OCI-M2 (cell line): ENCODE results near the gene CPNE1.

Experiments used
- DNase-seq: peaks from one replicate; lab custom pipeline; 2025; ENCODE audit not compliant: unreplicated experiment; lab: John Stamatoyannopoulos, UW

CPNE1 gene

GRCh38 chr20:35600993-35601973, 63.4 kb downstream of the CPNE1 start:
- no peak for DNase-seq

DNA sequence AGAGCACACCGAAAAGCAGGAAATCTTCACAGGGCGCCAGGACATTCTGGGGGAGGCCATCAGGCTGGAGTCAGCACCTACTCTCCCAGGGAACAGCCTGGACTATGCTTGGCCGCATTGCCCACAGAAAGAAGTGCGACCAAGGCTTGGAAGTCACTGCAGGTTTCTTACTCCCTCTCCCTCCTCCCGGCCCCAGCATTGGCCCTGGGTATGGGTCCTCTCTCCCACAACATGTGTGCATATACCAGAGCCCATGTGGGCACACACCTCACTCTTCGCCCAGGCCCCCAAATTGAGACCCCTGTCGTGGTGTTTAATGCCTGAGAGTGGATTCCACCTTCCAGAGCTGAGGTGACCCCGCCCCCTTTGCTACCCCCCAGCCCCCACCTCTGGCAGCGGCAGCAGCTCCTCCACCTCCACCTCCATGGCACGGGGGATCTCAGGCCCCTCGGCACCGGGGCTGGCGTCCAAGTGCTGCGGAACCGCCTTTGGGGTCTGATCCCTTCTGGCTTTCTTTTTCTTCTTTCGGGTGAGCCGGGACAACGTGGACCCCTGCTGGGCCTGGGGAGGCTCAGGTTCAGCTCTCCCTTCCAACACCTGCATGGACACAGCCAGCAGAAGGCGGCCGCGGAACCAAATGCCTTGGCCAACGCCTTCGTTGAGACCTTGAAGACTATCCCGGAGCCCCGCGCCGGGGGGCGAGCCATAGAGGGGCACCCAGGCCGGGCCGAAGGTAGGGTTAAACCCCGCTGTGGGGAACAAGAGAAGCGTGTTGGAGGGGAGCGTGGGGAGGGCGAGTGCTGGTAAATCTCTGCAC, 64.3 kb downstream of the CPNE1 start:
- DNase-seq: no peak

- no peak for DNase-seq
Measured at GRCh38 chr20:35599776-35600120, 65.0 kb downstream of the CPNE1 start.

- DNase-seq: no peak
Measured at GRCh38 chr20:35598899-35599775, 65.6 kb downstream of the CPNE1 start.

- DNase-seq: no peak
Measured at GRCh38 chr20:35598476-35598875, 66.2 kb downstream of the CPNE1 start.

- no peak for DNase-seq
Measured at GRCh38 chr20:35597186-35597585, 67.5 kb downstream of the CPNE1 start.

- DNase-seq: no peak
Measured at GRCh38 chr20:35595901-35596300, 68.8 kb downstream of the CPNE1 start.

DNA sequence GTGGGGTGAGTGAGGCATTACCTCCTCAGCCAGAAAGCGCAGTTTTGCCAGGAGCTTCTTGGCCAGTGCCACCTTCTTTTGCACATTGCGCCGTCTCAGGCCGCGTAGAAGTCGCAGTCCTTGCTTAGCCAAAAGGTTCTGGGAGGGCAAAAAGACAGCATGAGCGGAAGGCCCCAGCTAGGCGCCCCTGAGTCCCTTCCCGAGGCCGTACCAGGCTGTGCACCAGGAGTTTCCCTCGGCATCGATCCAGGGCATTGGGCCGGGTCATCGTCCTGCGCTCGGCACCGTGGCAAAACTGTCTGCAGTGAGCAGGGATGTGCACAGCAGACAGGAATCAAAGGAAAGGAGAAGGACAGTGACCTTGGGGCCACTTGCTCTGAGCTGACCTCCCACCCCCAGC, 69.2 kb downstream of the CPNE1 start:
- DNase-seq: no peak

DNA sequence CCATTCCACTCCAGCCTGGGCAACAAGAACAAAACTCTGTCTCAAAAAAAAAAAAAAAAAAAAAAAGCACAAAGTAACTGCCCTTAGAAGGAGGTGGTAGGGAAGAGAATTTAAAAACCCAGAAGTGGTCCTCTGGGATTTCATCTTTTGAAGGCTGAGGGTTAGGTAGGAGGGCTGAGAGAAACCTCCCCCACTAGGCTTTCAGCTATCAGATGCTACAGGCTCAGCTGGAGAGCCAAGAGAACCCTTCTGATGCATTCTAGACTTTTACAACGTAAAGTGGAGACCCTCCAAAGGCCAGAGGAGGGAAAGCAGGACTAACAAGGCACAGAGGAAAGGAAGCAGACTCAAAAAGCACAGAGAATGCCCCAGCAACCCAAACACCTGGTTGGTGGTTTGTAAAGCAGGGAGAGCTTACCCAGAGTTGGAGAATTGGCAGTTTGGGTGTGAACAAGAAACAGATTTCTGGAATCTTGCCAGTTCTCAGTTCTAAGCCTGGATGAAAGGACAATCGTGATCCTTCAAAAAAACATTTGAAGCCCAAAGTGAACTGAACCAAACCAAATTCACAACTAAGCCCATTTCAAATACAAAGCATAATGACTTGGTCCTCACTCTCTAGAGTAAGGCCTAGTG, 72.2 kb downstream of the CPNE1 start:
- no peak for DNase-seq

- no peak for DNase-seq
Measured at GRCh38 chr20:35588397-35588796, 76.3 kb downstream of the CPNE1 start.

DNA sequence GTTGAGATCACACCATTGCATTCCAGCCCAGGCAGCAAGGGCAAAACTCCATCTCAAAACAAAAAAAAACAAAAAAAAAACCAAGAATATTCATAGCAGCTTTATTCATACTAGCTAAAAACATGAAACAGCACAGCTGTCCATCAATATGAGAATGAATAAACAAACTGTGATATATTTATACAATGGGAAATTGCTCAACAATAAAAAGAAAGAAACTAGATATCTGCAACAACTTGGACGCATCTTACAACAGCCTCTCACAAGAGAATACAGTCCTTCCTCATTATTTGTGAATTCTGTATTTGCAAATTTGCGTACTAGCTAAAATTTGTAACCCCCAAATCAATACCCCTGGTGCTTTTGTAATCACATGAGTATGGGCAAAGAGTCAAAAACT, 77.3 kb downstream of the CPNE1 start:
- DNase-seq: no peak

- DNase-seq: no peak
Measured at GRCh38 chr20:35586751-35587425, 77.8 kb downstream of the CPNE1 start.

DNA sequence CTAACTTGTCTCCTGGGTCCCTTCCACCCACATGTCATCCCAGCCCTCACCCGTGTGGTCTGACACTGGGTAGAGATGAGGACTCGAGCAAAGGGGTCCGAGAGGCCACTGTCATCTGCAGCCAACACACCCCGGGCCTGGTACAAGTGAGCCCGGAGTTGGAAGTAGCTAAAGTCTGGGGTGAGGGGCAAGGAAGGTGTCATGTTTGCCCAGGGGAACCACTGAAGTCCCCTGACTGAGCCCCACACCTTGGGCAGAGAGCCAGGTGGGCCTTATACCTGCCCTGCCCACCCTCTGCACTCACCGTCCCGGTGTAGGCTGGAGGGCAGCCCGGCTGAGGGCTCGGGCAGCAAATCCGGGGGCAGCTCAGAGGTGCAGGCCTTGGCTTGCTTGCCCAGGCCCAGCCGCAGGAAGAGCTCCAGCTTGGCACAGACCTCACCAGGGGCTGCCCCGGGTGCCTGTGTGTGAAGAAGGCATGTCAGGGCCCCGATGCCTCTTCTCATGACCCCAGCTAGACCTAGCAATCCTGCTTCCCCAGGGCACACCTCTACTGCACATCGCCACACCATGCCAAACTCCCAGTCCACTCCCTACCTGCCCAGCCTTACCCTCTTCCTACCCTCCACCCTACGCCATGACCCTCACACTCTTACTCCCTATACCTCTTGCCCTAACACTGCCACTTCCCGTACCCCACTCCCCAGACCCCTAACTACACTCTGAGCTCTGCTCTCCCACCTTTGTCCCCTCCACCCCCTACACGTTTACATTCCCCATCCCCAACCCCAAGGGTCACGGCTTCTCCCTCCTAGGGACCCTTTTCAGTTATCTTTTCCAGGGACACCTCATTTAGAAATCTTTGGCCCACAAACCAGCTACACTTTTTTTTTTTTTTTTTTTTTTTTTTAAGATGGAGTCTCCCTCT, 80.8 kb downstream of the CPNE1 start:
- DNase-seq: no peak

DNA sequence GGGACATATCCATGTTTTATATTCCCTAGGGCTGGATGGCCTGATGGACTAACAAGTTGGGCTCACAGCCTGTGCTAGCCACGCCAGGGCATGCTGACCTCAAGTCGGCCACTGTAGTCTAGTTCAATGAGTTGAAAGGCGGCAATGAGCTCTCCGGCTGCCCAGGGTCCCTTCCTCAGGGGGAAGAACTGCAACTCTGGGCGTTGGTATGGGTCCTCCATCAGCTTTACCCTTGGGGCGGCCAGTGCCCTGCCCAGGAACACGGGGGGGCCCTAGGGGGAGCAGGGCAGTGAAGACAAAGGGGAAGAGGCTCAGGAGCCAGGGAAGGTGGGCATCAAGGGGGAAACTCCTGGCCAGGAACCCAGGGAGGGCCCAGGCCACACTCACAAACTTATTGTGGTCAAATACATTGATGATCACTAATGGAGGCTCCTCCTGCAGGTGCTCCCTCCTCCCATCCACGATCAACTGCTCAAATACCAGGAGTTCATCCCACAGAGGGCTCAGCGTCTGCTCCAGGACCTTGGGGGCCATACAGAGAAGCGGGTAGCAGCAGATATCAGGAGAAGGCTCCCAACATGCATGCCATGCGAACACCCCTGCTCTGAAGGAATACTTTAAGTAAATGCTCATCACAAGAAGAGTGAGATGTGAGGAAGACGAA, 81.8 kb downstream of the CPNE1 start:
- DNase-seq: no peak

DNA sequence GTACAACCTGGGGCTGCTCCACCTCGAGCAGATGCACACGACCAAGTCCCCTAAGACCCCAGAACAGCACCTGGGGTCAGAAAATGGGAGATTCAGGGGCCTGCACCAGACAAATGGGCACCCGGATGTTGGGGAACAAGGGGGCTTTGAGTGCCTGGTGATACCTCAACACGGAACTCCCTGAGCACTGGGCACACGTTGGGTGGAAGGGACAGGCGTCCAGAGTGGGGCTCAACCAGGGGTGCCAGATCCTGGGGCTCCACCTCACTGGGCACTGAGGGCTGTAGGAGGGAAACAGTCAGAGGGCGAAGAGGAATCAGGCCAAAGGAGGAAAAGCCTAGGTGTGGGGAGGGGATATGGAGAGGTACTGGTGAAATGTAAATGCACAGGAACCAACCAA, 82.6 kb downstream of the CPNE1 start:
- DNase-seq: no peak

- DNase-seq: no peak
Measured at GRCh38 chr20:35579196-35579595, 85.5 kb downstream of the CPNE1 start.

DNA sequence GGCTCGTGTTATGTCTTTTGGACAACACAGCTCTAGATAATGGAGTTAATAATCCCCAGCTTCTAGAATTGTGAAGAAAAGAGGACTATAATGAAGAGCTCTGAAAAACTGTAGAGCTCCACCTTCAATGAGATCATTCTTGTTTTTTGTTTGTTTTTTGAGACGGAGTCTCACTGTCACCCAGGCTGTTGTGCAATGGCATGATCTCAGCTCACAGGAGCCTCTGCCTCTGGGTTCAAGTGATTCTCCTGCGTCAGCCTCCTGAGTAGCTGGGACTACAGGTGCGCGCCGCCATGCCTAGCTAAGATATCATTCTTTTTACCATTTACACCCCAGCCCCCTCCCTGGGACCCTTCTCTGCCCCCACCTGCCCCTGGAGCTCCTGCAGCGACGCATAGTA, 86.2 kb downstream of the CPNE1 start:
- DNase-seq: no peak

- DNase-seq: no peak
Measured at GRCh38 chr20:35576816-35577215, 87.9 kb downstream of the CPNE1 start.
